ENCODE results near the gene CELA3A.

CELA3A gene

DNA sequence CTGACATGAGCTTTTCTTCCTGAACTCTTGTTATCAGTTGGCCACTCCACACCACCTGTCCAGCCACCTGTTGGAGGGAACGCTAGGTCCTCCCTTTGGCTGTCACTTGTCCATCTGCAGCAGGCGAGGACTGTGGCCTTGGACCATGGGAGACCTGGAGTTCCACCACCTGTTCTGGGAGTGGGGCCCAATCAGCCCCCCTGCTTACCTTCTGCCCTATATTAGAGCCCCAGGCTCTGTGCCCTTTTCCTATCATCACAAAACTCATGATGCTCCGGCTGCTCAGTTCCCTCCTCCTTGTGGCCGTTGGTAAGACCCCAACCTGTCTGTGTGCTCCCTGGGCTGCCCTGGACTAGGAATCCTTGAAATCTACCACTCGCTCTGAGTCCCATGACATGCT lies at the start of gene CELA3A:
TSS of gene CELA3A (plus strand) at position 249 of the 400 bp plus-strand sequence. CDS start at position 267, 18 bp downstream.
- in situ Hi-C loops (cut with MboI; ENCODE audit: low pct_unique_long_range_greater_than_20kb, low sequenced_read_pairs, unreplicated experiment), result no loop called here
- TF ChIP-seq, protein P1, sequence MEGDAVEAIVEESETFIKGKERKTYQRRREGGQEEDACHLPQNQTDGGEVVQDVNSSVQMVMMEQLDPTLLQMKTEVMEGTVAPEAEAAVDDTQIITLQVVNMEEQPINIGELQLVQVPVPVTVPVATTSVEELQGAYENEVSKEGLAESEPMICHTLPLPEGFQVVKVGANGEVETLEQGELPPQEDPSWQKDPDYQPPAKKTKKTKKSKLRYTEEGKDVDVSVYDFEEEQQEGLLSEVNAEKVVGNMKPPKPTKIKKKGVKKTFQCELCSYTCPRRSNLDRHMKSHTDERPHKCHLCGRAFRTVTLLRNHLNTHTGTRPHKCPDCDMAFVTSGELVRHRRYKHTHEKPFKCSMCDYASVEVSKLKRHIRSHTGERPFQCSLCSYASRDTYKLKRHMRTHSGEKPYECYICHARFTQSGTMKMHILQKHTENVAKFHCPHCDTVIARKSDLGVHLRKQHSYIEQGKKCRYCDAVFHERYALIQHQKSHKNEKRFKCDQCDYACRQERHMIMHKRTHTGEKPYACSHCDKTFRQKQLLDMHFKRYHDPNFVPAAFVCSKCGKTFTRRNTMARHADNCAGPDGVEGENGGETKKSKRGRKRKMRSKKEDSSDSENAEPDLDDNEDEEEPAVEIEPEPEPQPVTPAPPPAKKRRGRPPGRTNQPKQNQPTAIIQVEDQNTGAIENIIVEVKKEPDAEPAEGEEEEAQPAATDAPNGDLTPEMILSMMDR (IDR thresholded peaks at IDR 0.05; ENCODE audit: extremely low read depth, insufficient read depth, missing control alignments), result no peak
- no peak for DNase-seq (ENCODE audit: low spot score)

DNA sequence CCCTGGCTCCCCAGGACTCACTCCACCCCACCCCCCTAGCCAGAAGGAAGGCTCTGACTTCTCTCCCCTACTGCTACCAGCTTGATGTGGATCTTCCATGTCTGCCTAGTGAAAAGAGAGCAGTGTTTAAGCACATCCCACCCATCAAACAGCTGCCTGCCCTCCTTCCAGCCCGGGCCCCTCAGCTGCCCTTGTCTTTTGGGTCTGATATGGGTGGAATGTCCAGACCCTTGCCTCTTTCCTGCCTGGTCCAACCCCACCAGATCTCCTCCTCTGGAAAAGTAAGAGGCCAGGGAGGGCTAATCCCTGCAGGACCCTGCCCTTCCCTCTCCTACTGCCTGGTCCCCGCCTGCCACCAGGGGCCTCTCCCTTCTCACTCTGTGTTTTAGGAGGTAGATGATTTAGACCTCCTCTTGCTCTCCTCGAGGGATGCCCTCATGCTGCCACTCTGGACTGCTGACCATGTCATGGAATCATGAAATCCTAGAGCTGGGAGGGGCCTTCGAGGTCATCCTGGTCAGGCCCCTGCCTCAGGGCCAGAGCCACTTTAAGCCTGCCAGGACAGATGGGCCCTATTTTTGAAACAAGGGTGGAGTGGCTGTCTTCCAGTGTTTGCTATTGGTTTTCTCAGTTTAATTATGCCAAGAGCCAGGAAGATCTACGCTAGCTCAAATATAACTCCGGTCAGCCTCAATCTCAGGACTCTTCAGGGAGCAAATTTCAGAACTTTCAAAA lies 48.5 kb upstream of the CELA3A start:
- no peak for DNase-seq (ENCODE audit: low spot score)
- in situ Hi-C loops (cut with MboI; ENCODE audit: low pct_unique_long_range_greater_than_20kb, low sequenced_read_pairs, unreplicated experiment), result loop anchor here (25.0 kb wide), 1 partner anchor 241 kb away; no protein-coding TSS in a partner anchor

DNA sequence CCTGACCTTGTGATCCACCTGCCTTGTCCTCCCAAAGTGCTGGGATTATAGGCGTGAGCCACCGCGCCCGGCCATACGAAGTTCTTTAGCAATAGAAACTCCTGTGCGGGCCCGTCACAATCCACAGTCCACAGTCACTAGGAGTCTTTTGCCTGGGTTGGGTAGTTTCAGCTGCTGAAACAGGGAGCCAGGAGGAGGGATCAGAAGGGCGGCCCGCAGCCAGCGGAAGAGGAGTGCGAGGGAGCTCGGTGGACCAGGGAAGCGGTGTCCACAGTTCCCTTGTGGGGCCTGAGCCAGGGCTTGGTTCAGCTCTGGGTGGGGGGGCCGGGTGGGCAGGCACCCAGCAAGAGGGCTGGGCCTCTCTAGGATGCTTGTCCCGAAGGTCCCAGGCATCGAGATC lies 46.4 kb upstream of the CELA3A start:
- TF ChIP-seq, protein P1 (IDR thresholded peaks at IDR 0.05; ENCODE audit: extremely low read depth, insufficient read depth, missing control alignments), result no peak
- no peak for DNase-seq (ENCODE audit: low spot score)
- in situ Hi-C loops (cut with MboI; ENCODE audit: low pct_unique_long_range_greater_than_20kb, low sequenced_read_pairs, unreplicated experiment), result loop anchor here (25.0 kb wide), 1 partner anchor 243 kb away; no protein-coding TSS in a partner anchor

More for the DNA sequence above, 48.5 kb upstream of the CELA3A start:
- TF ChIP-seq, protein P1 (IDR thresholded peaks at IDR 0.05; ENCODE audit: extremely low read depth, insufficient read depth, missing control alignments), result no peak

GRCh38 chr1:21955501-21956281 lies 45.8 kb upstream of the CELA3A start:
- no peak for DNase-seq (ENCODE audit: low spot score)
- TF ChIP-seq, protein P1 (IDR thresholded peaks at IDR 0.05; ENCODE audit: extremely low read depth, insufficient read depth, missing control alignments), result no peak

DNA sequence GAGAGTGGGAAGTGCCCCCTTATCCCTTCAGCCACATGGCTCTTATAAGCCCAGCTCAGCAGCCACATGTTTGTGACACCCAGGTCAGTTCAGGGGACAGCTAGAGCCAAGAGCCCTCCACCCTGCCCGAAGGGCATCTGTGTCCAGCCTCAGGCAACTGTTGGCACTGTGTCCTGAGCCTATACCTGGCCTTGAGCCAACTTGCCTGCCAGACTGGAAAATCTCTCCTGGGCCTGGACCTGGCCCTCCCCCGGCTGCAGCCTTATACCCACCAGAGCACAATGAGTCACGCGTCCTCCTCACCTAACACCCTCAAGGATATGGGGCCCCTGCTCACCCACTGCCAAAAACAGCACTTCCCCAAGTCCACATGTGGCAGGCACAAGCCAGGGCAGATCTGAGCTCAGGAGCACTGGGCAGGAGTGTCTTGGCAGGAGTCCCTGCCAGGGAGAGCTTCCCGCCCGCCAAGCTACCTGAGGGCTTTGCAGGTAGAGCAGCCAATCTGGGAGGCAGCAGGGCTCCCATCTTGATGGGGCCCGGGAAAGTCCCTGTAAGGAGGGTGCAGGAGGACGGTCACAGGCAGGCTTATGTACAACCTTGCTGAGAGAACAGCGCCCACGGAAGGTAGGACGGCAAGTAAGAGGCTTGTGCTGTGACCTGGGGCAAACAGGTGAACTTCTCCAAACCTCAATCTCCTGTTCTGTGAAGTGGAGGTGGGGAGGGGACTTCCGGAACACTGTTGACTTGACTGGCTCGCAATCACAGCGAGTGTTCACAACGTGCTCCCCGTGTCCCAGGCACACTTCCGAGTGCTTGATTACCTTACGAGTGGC lies 44.5 kb upstream of the CELA3A start:
- TF ChIP-seq, protein P1 (IDR thresholded peaks at IDR 0.05; ENCODE audit: extremely low read depth, insufficient read depth, missing control alignments), result no peak
- DNase-seq (ENCODE audit: low spot score), result peak; percentile 48
- in situ Hi-C loops (cut with MboI; ENCODE audit: low pct_unique_long_range_greater_than_20kb, low sequenced_read_pairs, unreplicated experiment), result loop anchor here (25.0 kb wide), 1 partner anchor 245 kb away; no protein-coding TSS in a partner anchor

More at GRCh38 chr1:21955501-21956281, 45.8 kb upstream of the CELA3A start:
- in situ Hi-C loops (cut with MboI; ENCODE audit: low pct_unique_long_range_greater_than_20kb, low sequenced_read_pairs, unreplicated experiment), result loop anchor here (25.0 kb wide), 1 partner anchor 243 kb away; no protein-coding TSS in a partner anchor

DNA sequence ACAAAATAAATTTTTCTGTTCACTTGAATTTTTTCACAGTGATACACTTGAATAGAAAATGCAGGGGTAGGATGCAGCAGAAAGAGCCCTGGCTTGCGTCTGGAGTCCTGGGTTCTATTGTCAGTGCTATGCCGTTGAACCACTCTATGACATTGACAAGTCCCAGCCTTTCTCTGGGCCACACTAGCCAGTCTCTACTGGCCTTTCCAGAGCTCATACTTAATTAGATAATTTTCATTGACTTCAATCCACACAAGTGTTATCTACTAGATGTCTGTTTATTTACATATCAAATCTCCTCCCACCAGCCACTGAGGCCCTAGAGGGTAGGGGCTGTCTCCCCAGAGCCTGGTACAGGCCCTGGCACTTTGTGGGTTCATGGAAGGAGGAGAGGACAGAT lies 40.1 kb upstream of the CELA3A start:
- no peak for DNase-seq (ENCODE audit: low spot score)
- in situ Hi-C loops (cut with MboI; ENCODE audit: low pct_unique_long_range_greater_than_20kb, low sequenced_read_pairs, unreplicated experiment), result loop anchor here (25.0 kb wide), 1 partner anchor 249 kb away; no protein-coding TSS in a partner anchor
- TF ChIP-seq, protein P1 (IDR thresholded peaks at IDR 0.05; ENCODE audit: extremely low read depth, insufficient read depth, missing control alignments), result no peak
